GM12892 (cell line): ENCODE measurements around the gene ALDH8A1.

Experiments
- POLR2A ChIP-seq: IDR thresholded peaks from 2 replicates; pipeline ENCODE4 v1.6.1; 2011; ENCODE audit warnings: low read depth, low read length, control low read depth
- POLR2AphosphoS5 ChIP-seq: IDR thresholded peaks from 2 replicates; pipeline ENCODE4 v1.6.1; 2011; ENCODE audit warnings: low read depth, low read length, control low read depth

DNA sequence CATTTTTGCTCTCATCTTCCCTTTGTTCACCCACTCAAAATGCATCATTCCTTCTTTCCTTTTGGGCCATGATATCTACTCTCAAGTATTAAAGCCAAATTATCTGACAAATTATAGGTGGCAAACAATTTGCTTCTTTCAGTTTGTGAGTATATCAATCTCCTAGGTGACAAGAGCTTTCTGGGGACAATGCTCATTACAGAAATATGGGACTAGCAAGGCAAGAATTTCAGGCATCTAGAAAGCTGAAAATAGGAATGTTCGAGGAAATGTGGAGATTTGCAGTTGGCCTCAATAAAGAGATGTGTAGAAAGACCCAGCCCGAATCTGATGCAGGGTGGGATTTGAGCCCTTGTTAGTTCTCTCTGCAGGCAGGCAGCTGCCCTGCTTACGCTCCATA is 71.8 kb downstream of the ALDH8A1 start:
- TF ChIP-seq POLR2A (no peak), POLR2AphosphoS5 (no peak)
